DOHH2 (cell line): Measurements from ENCODE around the gene CLECL1.

Experiments used
- CTCF ChIP-seq: fragments of 200-600 bp; sonication (generic); IDR thresholded peaks from one replicate; pipeline ENCODE4 v1.5.1; 2014; ENCODE audit warnings: antibody characterized with exemption, mild to moderate bottlenecking, low read depth, low read length; ENCODE audit not compliant: poor library complexity, severe bottlenecking
- EZH2phosphoT487 ChIP-seq: fragments of 200-600 bp; sonication (generic); IDR thresholded peaks from 2 replicates; pipeline ENCODE4 v1.6.1; 2017; ENCODE audit warnings: borderline replicate concordance, mild to moderate bottlenecking, antibody characterized with exemption, low read length, moderate library complexity, mixed read lengths

- TF ChIP-seq EZH2phosphoT487 = no peak
- TF ChIP-seq CTCF = no peak
Measured at GRCh38 chr12:9710584-9711375, 22.1 kb downstream of the CLECL1 start.
